NCI-H1105 treated with DMSO at 0.1 percent for 48 hours (cell line): Measurements from ENCODE around the gene P2RY6.

Experiments used
- DNase-seq: peaks from one replicate; lab custom pipeline; 2025; lab: John Stamatoyannopoulos, UW

P2RY6 gene

GRCh38 chr11:73296501-73297230, 24.5 kb downstream of the P2RY6 start:
- no peak for DNase-seq

GRCh38 chr11:73297231-73297590, 25.1 kb downstream of the P2RY6 start:
- no peak for DNase-seq

- no peak for DNase-seq
These were observed 25.6 kb downstream of the P2RY6 start for GRCh38 chr11:73297702-73298101.

- no peak for DNase-seq
These were observed 26.1 kb downstream of the P2RY6 start for GRCh38 chr11:73298233-73298632.

GRCh38 chr11:73299751-73300150, 27.6 kb downstream of the P2RY6 start:
- no peak for DNase-seq

GRCh38 chr11:73306069-73306841, 34.1 kb downstream of the P2RY6 start:
- DNase-seq, result no peak

GRCh38 chr11:73306977-73307322, 34.8 kb downstream of the P2RY6 start:
- DNase-seq, result no peak

GRCh38 chr11:73307323-73308002, 35.3 kb downstream of the P2RY6 start:
- peak; percentile 99 for DNase-seq

- peak; percentile 90 for DNase-seq
These were observed 36.1 kb downstream of the P2RY6 start, which contains the start of gene ARHGEF17 for GRCh38 chr11:73308003-73308960. Gene ARHGEF17, plus strand, starts transcription at chr11:73308276. Its CDS starts 363 bp downstream, at chr11:73308639.

- DNase-seq, result no peak
These were observed 37.1 kb downstream of the P2RY6 start for GRCh38 chr11:73308961-73309919.

- DNase-seq, result no peak
These were observed 37.9 kb downstream of the P2RY6 start for GRCh38 chr11:73310076-73310475.

- DNase-seq, result no peak
These were observed 38.7 kb downstream of the P2RY6 start for GRCh38 chr11:73310661-73311393.

- no peak for DNase-seq
These were observed 39.3 kb downstream of the P2RY6 start for GRCh38 chr11:73311394-73311869.

- DNase-seq, result no peak
These were observed 39.9 kb downstream of the P2RY6 start for GRCh38 chr11:73312036-73312435.

GRCh38 chr11:73312851-73313327, 40.8 kb downstream of the P2RY6 start:
- no peak for DNase-seq

GRCh38 chr11:73313652-73314051, 41.5 kb downstream of the P2RY6 start:
- DNase-seq, result no peak

GRCh38 chr11:73314117-73314961, 42.2 kb downstream of the P2RY6 start:
- DNase-seq, result no peak

GRCh38 chr11:73315293-73316020, 43.3 kb downstream of the P2RY6 start:
- no peak for DNase-seq
